Endothelial cell of umbilical vein (primary cell): ENCODE data around the gene GMPPA. TPM values are rescaled to one million over a fixed set of nuclear protein-coding genes. Genes with fewer than 3 reads are reported as not detected.

Experiments used
- BruUV-seq: library from RNA; stranded (reverse); fragments of 400-500 nt; replicated peaks from 2 replicates; lab custom pipeline; 2021; lab: Mats Ljungman, UMichigan
- CTCF ChIA-PET: fragments of 300-600, 350-600 bp; sonication (Branson Sonifier 250); formaldehyde crosslinking; loops from one replicate; lab custom pipeline; 2021; ENCODE audit warnings: antibody characterized with exemption, inconsistent platforms; lab: Charles Lee
- POLR2A ChIA-PET: fragments of 300-600, 350-600 bp; sonication (Branson Sonifier 250); formaldehyde crosslinking; loops from one replicate; lab custom pipeline; 2021; ENCODE audit warnings: antibody characterized with exemption, inconsistent platforms; lab: Charles Lee
- DNase-seq: peaks from one replicate; pipeline ENCODE4 v3.0.0-alpha.2; 2011; ENCODE audit warnings: low read depth, low spot score
- FAIRE-seq: peaks from 2 replicates; lab custom pipeline; 2011; peaks lifted over from hg19 to GRCh38; lab: Jason Lieb, UNC
- H2AFZ ChIP-seq: 2 replicates; pipeline ENCODE4 v1.6.0; 2012; ENCODE audit warnings: low read depth, low read length, control low read depth, inconsistent platforms
- H3K27ac ChIP-seq: 2 replicates; pipeline ENCODE4 v1.5.1; 2011; ENCODE audit warnings: low read depth, mild to moderate bottlenecking, control low read depth, low read length, moderate library complexity; ENCODE audit not compliant: insufficient read depth
- H3K27me3 ChIP-seq, 2 experiments: 2 replicates each; pipeline versions ENCODE4 v1.6.0 to v1.6.1; 2011; ENCODE audit warnings: low read length in 2 of 2, mixed read lengths in 1 of 2; ENCODE audit not compliant: control insufficient read depth in 2 of 2, insufficient read depth in 2 of 2
- H3K36me3 ChIP-seq, 2 experiments: 2 replicates in 1 of 2; 3 replicates in 1 of 2; pipeline ENCODE4 v1.5.1; 2011; ENCODE audit warnings: low read length in 2 of 2, mild to moderate bottlenecking in 1 of 2, moderate library complexity in 1 of 2; ENCODE audit not compliant: control insufficient read depth in 2 of 2, insufficient read depth in 2 of 2; ENCODE audit errors: extremely low read depth in 1 of 2
- H3K4me1 ChIP-seq: 3 replicates; pipeline ENCODE4 v1.5.1; 2011; ENCODE audit warnings: mild to moderate bottlenecking, low read length; ENCODE audit not compliant: control insufficient read depth, insufficient read depth; ENCODE audit errors: extremely low read depth
- H3K4me2 ChIP-seq: 2 replicates; pipeline ENCODE4 v1.6.1; 2011; ENCODE audit warnings: low read length, control low read depth, mixed read lengths; ENCODE audit not compliant: insufficient read depth
- H3K4me3 ChIP-seq, 3 experiments: fragments of 200-600 bp in 1 of 3; sonication (generic), shearing (Covaris generic) in 1 of 3; replicated peaks in 1 of 3; 2 replicates each; pipeline ENCODE4 v1.5.1; 2011 to 2016; ENCODE audit warnings: control low read depth in 3 of 3, low read length in 3 of 3, mild to moderate bottlenecking in 2 of 3, inconsistent platforms in 1 of 3, low read depth in 1 of 3, moderate library complexity in 1 of 3; ENCODE audit not compliant: insufficient read depth in 1 of 3
- H3K79me2 ChIP-seq: 2 replicates; pipeline ENCODE4 v1.6.0; 2012; ENCODE audit warnings: low read length, inconsistent platforms; ENCODE audit not compliant: control insufficient read depth, insufficient read depth
- H3K9ac ChIP-seq: replicated peaks from 2 replicates; pipeline ENCODE3; 2011; ENCODE audit warnings: low read length, control low read depth; ENCODE audit not compliant: insufficient read depth; ENCODE audit errors: extremely low read depth
- H3K9me1 ChIP-seq: replicated peaks from 3 replicates; pipeline ENCODE4 v1.6.0; 2011; ENCODE audit warnings: mild to moderate bottlenecking, low read length; ENCODE audit not compliant: control insufficient read depth, insufficient read depth; ENCODE audit errors: extremely low read depth
- H3K9me3 ChIP-seq: replicated peaks from 2 replicates; pipeline ENCODE4 v1.5.1; 2012; ENCODE audit warnings: low read length, inconsistent platforms; ENCODE audit not compliant: control insufficient read depth, insufficient read depth
- H4K20me1 ChIP-seq: replicated peaks from 2 replicates; pipeline ENCODE3; 2011; ENCODE audit warnings: mild to moderate bottlenecking, low read length; ENCODE audit not compliant: control insufficient read depth, insufficient read depth; ENCODE audit errors: extremely low read depth
- CTCF ChIP-seq, 2 donors: IDR thresholded peaks; 1 replicate in 1 of 2; 2 replicates in 1 of 2; pipeline ENCODE4 v1.5.1; 2011; ENCODE audit warnings: low read length in 2 of 2, mild to moderate bottlenecking in 2 of 2, moderate library complexity in 2 of 2, control low read depth in 1 of 2, inconsistent platforms in 1 of 2, low read depth in 1 of 2; ENCODE audit not compliant: insufficient read depth in 1 of 2; ENCODE audit errors: extremely low read depth in 1 of 2
- EZH2 ChIP-seq: IDR thresholded peaks from 2 replicates; pipeline ENCODE4 v1.6.1; 2012; ENCODE audit warnings: borderline replicate concordance, low read depth, mild to moderate bottlenecking, moderate library complexity, low read length, inconsistent platforms; ENCODE audit not compliant: severe bottlenecking
- FOS ChIP-seq: IDR thresholded peaks from 2 replicates; pipeline ENCODE4 v1.6.1; 2011; ENCODE audit warnings: mild to moderate bottlenecking, low read length, moderate library complexity, borderline replicate concordance; ENCODE audit not compliant: insufficient read depth
- GATA2 ChIP-seq: IDR thresholded peaks from 2 replicates; pipeline ENCODE4 v1.7.0; 2011; ENCODE audit warnings: low read depth, mild to moderate bottlenecking, moderate library complexity, mixed read lengths, low read length; ENCODE audit not compliant: insufficient read length, insufficient read depth
- JUN ChIP-seq: IDR thresholded peaks from 2 replicates; pipeline ENCODE4 v1.6.1; 2011; ENCODE audit warnings: borderline replicate concordance, low read depth; ENCODE audit not compliant: insufficient read length, insufficient read depth
- MAX ChIP-seq: IDR thresholded peaks from 2 replicates; pipeline ENCODE4 v1.6.1; 2011; ENCODE audit not compliant: insufficient read depth, insufficient read length
- MYC ChIP-seq: IDR thresholded peaks from one replicate; pipeline ENCODE4 v1.6.1; 2011; ENCODE audit warnings: mild to moderate bottlenecking, low read depth, low read length
- POLR2A ChIP-seq: IDR thresholded peaks from 2 replicates; pipeline ENCODE4 v1.6.1; 2012; ENCODE audit warnings: low read depth, mild to moderate bottlenecking, control low read depth, low read length
- POLR2AphosphoS5 ChIP-seq: IDR thresholded peaks from 2 replicates; pipeline ENCODE4 v1.6.1; 2012; ENCODE audit warnings: low read depth, mild to moderate bottlenecking, control low read depth, low read length, moderate library complexity; ENCODE audit not compliant: insufficient read depth
- dilution Hi-C: fragments of 300-500 bp; cut with MboI; formaldehyde crosslinking; loops from one replicate; pipeline ENCODE4 v1.15.0; 2019; ENCODE audit warnings: low sequenced_read_pairs; ENCODE audit not compliant: extremely low pct_ligation_motif_present
- intact Hi-C: fragments of 100-400 bp; cut with micrococcal nuclease; formaldehyde crosslinking; loops from one replicate; pipeline ENCODE4 v1.10.0; 2022
- polyA plus RNA-seq, 4 experiments: library from polyadenylated mRNA; depleted of rRNA in 3 of 4; stranded (reverse) in 3 of 4; unstranded in 1 of 4; fragments of >200 nt; gene quantifications; 2 replicates each; pipeline versions ENCODE4 v1.2.1 to v1.2.3, GENCODE V29; 2011 to 2012; ENCODE audit warnings: missing spikeins in 1 of 4
- total RNA-seq: library from RNA; stranded (reverse); gene quantifications from 2 replicates; pipeline ENCODE4 v1.2.3, GENCODE V29; 2021

The GMPPA gene
- total and polyA plus RNA-seq, 2 donors (not counting 3 experiments of a cell fraction or from before 2014, with no cell fraction given), result 39.1 to 104 TPM

GRCh38 chr2:219545943-219546352 lies 47.3 kb downstream of the GMPPA start:
- Histone ChIP-seq H3K27ac (no peak overlapping the region), H3K79me2 (no peaks in the 10 kb centered on the region), H3K4me3 (no peak overlapping the region), H2AFZ (no peak overlapping the region), H3K36me3 (no peaks in the 10 kb centered on the region), H4K20me1 (no peaks in the 10 kb centered on the region), H3K9ac (no peak overlapping the region), H3K4me2 (no peak overlapping the region), H3K9me1 (no peaks in the 10 kb centered on the region), H3K9me3 (no peaks in the 10 kb centered on the region), H3K27me3 (peaks cover 27 to 28% of the 10 kb centered on the region in 2 experiments), H3K4me1 (peaks cover 7% of the 10 kb centered on the region)
- ChIA-PET CTCF (interaction anchor here (4.5 kb wide), 1 partner anchor 16 kb away, joined by 25 read pairs; no protein-coding TSS in a partner anchor), POLR2A (no interaction called here)
- BruUV-seq, result no TSS peak
- intact Hi-C loops (no loop called here), dilution Hi-C loops (no loop called here)
- DNase-seq, result no peak
- TF ChIP-seq POLR2AphosphoS5, result no peak
- FAIRE-seq, result no peak

- BruUV-seq, result no TSS peak
- TF ChIP-seq FOS (no peak), MAX (no peak), CTCF (IDR thresholded peaks at IDR 0.05; ENCODE audit: extremely low read depth in 1 of 2, insufficient read depth in 1 of 2, low read depth in 1 of 2, low read length in 2 of 2) (no peak), POLR2A (no peak), JUN (no peak), EZH2 (no peak), POLR2AphosphoS5 (no peak), GATA2 (no peak), MYC (no peak)
- no peak overlapping the region for H3K4me2 ChIP-seq
- no peak overlapping the region for H3K9ac ChIP-seq
- ChIA-PET POLR2A (no interaction called here), CTCF (interaction anchor here (2.9 kb wide), 1 partner anchor 13 kb away, joined by 14 read pairs; no protein-coding TSS in a partner anchor)
- no peak overlapping the region for H3K4me3 ChIP-seq
- H3K27ac ChIP-seq, result no peak overlapping the region
- DNase-seq, result no peak
- dilution Hi-C loops, result no loop called here
- H3K79me2 ChIP-seq, result no peaks in the 10 kb centered on the region
- no peaks in the 10 kb centered on the region for H3K9me3 ChIP-seq
- H4K20me1 ChIP-seq, result no peaks in the 10 kb centered on the region
- H3K27me3 ChIP-seq, result peaks cover 30% of the 10 kb centered on the region in 2 experiments
- no peak for FAIRE-seq
- no peak overlapping the region for H2AFZ ChIP-seq
- intact Hi-C loops, result no loop called here
- H3K9me1 ChIP-seq, result no peaks in the 10 kb centered on the region
- no peaks in the 10 kb centered on the region for H3K36me3 ChIP-seq
- H3K4me1 ChIP-seq, result peaks cover 7% of the 10 kb centered on the region
These were observed 48.9 kb downstream of the GMPPA start for GRCh38 chr2:219547621-219548020.
